ENCODE measurements around the gene NCS1.
"Not testable (repeated sequence)": the region's sequence is repeated elsewhere in the genome, so short reads cannot be mapped to it uniquely, and the experiment has no call there.

NCS1 gene

GRCh38 chr9:130266236-130267098, 94.3 kb downstream of the NCS1 start:
- peak; percentile 56 for DNase-seq

- DNase-seq: no peak
These were observed 95.7 kb downstream of the NCS1 start for GRCh38 chr9:130267930-130268329.

- DNase-seq: peak; percentile 93
These were observed 96.5 kb downstream of the NCS1 start for GRCh38 chr9:130268521-130269211.

- DNase-seq: peak; percentile 8
These were observed 99.3 kb downstream of the NCS1 start for GRCh38 chr9:130271473-130271872.

GRCh38 chr9:130275156-130275555, 103.0 kb downstream of the NCS1 start:
- DNase-seq: no peak

GRCh38 chr9:130276121-130276520, 103.9 kb downstream of the NCS1 start:
- no peak for DNase-seq

- no peak for DNase-seq
These were observed 104.8 kb downstream of the NCS1 start for GRCh38 chr9:130276955-130277354.

GRCh38 chr9:130277525-130277924, 105.3 kb downstream of the NCS1 start:
- DNase-seq: not testable (repeated sequence)

GRCh38 chr9:130283539-130284248, 111.5 kb downstream of the NCS1 start:
- DNase-seq: no peak

GRCh38 chr9:130284249-130284625, 112.0 kb downstream of the NCS1 start:
- DNase-seq: no peak

- no peak for DNase-seq
These were observed 112.5 kb downstream of the NCS1 start for GRCh38 chr9:130284690-130285089.

GRCh38 chr9:130285271-130285670, 113.1 kb downstream of the NCS1 start:
- no peak for DNase-seq

- no peak for DNase-seq
These were observed 114.0 kb downstream of the NCS1 start for GRCh38 chr9:130286072-130286770.

Data from DMS79 treated with DMSO at 0.1 percent for 48 hours (cell line).